CD4-positive, alpha-beta memory T cell (primary cell): ENCODE data around the gene TXNRD2. TPM values are rescaled to one million over a fixed set of nuclear protein-coding genes. Genes with fewer than 3 reads are reported as not detected.
"Not testable (repeated sequence)": the region's sequence is repeated elsewhere in the genome, so short reads cannot be mapped to it uniquely, and the experiment has no call there.

ENCODE experiments used
- CTCF ChIA-PET: fragments of 350-600 bp; sonication (Branson Sonifier 250); formaldehyde crosslinking; loops from one replicate; lab custom pipeline; 2021; ENCODE audit warnings: inconsistent platforms; ENCODE audit not compliant: partially characterized antibody; lab: Charles Lee
- POLR2A ChIA-PET: fragments of 350-600 bp; sonication (Branson Sonifier 250); formaldehyde crosslinking; loops from one replicate; lab custom pipeline; 2021; ENCODE audit not compliant: partially characterized antibody; lab: Charles Lee
- DNase-seq, 5 donors: peaks; one replicate each; pipeline versions ENCODE4 v3.0.0 to v3.0.0-alpha.2; 2020 to 2022; ENCODE audit warnings: mixed read lengths in 1 of 5
- H3K27ac ChIP-seq: one replicate; pipeline ENCODE4 v1.7.0; 2013; ENCODE audit warnings: low read depth, low read length
- H3K27me3 ChIP-seq: 2 replicates; pipeline ENCODE4 v1.7.0; 2013; ENCODE audit warnings: mild to moderate bottlenecking, low read length, moderate library complexity; ENCODE audit not compliant: insufficient read depth
- H3K36me3 ChIP-seq: 2 replicates; pipeline ENCODE4 v1.7.0; 2013; ENCODE audit warnings: mild to moderate bottlenecking, low read length, moderate library complexity; ENCODE audit not compliant: insufficient read depth
- H3K4me1 ChIP-seq: 2 replicates; pipeline ENCODE4 v1.7.0; 2013; ENCODE audit warnings: mild to moderate bottlenecking, low read length, moderate library complexity; ENCODE audit not compliant: insufficient read depth
- H3K4me3 ChIP-seq, 2 donors: one replicate each; pipeline ENCODE4 v1.7.0; 2013; ENCODE audit warnings: low read length in 2 of 2, mild to moderate bottlenecking in 1 of 2
- H3K9me3 ChIP-seq, 2 donors: one replicate each; pipeline ENCODE4 v1.7.0; 2013; ENCODE audit warnings: low read length in 2 of 2, control low read depth in 1 of 2; ENCODE audit not compliant: control insufficient read depth in 1 of 2
- H3K27ac Mint-ChIP-seq, 7 donors: one replicate each; pipeline ENCODE4 v1.8.0; 2020 to 2021; ENCODE audit warnings: mixed read lengths in 7 of 7, mild to moderate bottlenecking in 6 of 7, inconsistent platforms in 3 of 7, moderate library complexity in 3 of 7
- H3K27me3 Mint-ChIP-seq, 2 donors: one replicate each; pipeline ENCODE4 v1.8.0; 2020 to 2021; ENCODE audit warnings: mixed read lengths in 2 of 2
- H3K36me3 Mint-ChIP-seq, 2 donors: one replicate each; pipeline ENCODE4 v1.8.0; 2020 to 2021; ENCODE audit warnings: mixed read lengths in 2 of 2, inconsistent platforms in 1 of 2, mild to moderate bottlenecking in 1 of 2
- H3K4me1 Mint-ChIP-seq, 4 donors: one replicate each; pipeline ENCODE4 v1.8.0; 2020 to 2021; ENCODE audit warnings: mixed read lengths in 4 of 4, mild to moderate bottlenecking in 1 of 4
- H3K4me3 Mint-ChIP-seq, 8 donors: one replicate each; pipeline ENCODE4 v1.8.0; 2020 to 2021; ENCODE audit warnings: mixed read lengths in 8 of 8, mild to moderate bottlenecking in 7 of 8, moderate library complexity in 6 of 8, inconsistent platforms in 3 of 8
- H3K9me3 Mint-ChIP-seq, 8 donors: one replicate each; pipeline ENCODE4 v1.8.0; 2020 to 2021; ENCODE audit warnings: mixed read lengths in 8 of 8, mild to moderate bottlenecking in 5 of 8, inconsistent platforms in 3 of 8, moderate library complexity in 1 of 8
- intact Hi-C: fragments of 100-400 bp; cut with micrococcal nuclease; formaldehyde crosslinking; loops from one replicate; pipeline ENCODE4 v1.15.1; 2023
- polyA plus RNA-seq, 2 donors: library from polyadenylated mRNA; unstranded; fragments of 300-500 nt; fragmentation: Illumina TruSeq; gene quantifications; one replicate each; pipeline ENCODE4 v1.2.3, GENCODE V29; 2021
- total RNA-seq, 2 experiments: library from RNA; stranded (reverse); gene quantifications; one replicate each; pipeline ENCODE4 v1.2.3, GENCODE V29; 2021

Gene TXNRD2
- total and polyA plus RNA-seq, 4 experiments from 2014 or later = 8.5 to 35.9 (median 22.7) TPM

DNA sequence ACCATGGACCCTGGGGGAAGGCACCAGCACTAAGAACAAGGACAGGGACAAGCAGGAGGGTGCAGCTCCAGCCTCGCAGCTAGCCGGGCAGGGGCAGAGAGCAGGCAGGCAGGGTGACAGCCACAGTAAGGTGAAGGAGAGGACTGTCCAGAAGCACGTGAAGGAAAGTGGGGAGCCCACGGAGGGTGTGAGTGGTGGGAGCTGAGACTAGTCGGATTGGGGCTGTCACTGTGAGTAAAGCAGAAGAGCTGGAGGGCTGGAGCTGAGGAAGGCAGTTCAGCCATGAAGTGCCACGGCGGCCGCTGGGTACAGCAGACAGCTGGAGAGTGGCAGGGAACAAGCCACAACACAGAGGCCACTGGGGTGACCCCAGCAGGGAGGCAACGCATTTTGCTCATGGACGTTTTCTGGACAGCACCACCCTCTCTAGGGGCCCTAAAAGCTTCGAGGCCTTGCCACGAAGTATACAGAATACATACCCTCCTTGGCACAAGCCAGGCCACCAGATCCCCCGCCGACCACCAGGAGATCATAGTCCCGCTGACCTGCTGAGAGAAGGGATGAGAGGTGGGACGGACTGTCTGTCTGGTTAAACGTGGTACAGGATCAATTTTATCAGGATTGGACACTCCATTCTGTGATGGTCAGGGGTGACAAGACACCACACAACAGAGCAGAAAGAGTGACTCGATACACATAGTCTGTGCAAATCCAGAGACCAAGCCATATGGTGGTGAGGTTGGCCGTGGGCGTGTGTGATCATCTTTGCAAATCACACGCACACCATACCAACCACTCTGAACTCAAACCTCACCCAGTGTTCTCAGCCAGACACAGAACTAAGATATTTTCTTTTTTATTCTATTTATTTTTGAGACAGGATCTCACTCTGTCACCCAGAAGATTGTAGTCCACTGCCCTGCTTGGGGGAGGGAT, 10.8 kb downstream of the TXNRD2 start:
- no peak for DNase-seq
- peaks cover 0 to 8% (median 6%) of the 10 kb centered on the region in 8 donors for H3K9me3 Mint-ChIP-seq
- H3K27me3 ChIP-seq = no peaks in the 10 kb centered on the region
- peak overlapping the region in 2 of 7 donors; percentile 46 to 57 for H3K27ac Mint-ChIP-seq
- H3K4me3 ChIP-seq = no peak overlapping the region
- peaks cover 2 to 6% (median 5%) of the 10 kb centered on the region in 4 donors for H3K4me1 Mint-ChIP-seq
- H3K36me3 Mint-ChIP-seq = peaks cover 7 to 11% of the 10 kb centered on the region in 2 donors
- intact Hi-C loops = no loop called here
- CTCF ChIA-PET = no interaction called here
- H3K9me3 ChIP-seq = no peaks in the 10 kb centered on the region
- no peaks in the 10 kb centered on the region for H3K36me3 ChIP-seq
- POLR2A ChIA-PET = no interaction called here
- no peak overlapping the region for H3K4me3 Mint-ChIP-seq
- no peak overlapping the region for H3K27ac ChIP-seq
- H3K27me3 Mint-ChIP-seq = no peaks in the 10 kb centered on the region
- H3K4me1 ChIP-seq = no peaks in the 10 kb centered on the region

DNA sequence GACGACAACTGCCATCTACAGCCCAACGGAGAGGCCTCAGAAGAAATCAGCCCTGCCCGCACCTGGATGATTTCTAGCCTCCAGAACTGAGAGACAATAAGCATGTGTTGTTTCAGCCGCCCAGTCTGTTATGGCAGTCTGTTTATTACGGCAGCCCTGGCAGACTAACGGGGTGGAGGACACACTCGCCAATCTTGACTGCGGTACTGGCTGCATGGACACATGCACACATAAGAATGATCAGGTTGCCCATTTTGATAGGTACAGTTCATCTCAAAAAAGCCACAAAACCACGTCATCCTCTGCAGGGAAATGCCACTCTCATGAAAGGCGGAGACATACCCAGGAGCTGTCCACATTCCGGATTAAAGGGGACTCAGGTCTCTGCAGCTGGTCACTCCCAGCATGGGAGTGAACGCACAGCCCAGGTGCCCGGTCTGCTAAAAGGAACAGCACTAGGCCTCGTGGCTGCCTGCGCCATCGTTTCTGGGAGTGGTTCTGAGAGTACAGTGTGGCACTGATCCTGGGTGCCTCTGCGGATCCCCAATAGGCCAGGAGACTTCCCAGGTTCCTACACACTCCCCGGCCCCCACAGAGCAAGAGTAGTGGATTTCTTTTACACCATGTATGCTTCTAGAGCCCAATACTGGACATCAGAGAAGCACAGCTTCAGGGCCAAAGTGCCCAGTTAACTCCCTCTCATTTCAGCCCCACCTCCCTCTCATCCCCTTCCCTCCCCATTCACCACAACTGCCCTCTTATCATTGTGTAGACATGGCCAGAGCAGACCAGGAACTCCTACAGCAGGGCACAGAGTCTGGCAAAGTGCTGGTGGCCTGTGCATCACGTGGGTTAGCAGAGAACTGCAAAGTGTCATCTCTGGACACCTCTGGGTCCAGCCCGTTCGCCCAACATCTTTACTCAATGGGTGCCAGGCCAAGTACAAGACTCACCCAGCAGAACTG, 11.8 kb downstream of the TXNRD2 start:
- no peak overlapping the region for H3K4me3 ChIP-seq
- no peak overlapping the region for H3K27ac ChIP-seq
- CTCF ChIA-PET = interaction anchor here (1.1 kb wide), 1 partner anchor 109 kb away, joined by 3 read pairs; no protein-coding TSS in a partner anchor
- peaks cover 0 to 5% of the 10 kb centered on the region in 2 donors for H3K36me3 Mint-ChIP-seq
- H3K4me1 ChIP-seq = no peaks in the 10 kb centered on the region
- no peaks in the 10 kb centered on the region for H3K9me3 ChIP-seq
- POLR2A ChIA-PET = no interaction called here
- intact Hi-C loops = no loop called here
- peaks cover 2 to 6% (median 5%) of the 10 kb centered on the region in 4 donors for H3K4me1 Mint-ChIP-seq
- no peaks in the 10 kb centered on the region for H3K27me3 ChIP-seq
- H3K27ac Mint-ChIP-seq = peak overlapping the region in 2 of 7 donors; percentile 7 to 57
- no peak overlapping the region for H3K4me3 Mint-ChIP-seq
- peaks cover 0 to 2% (median 0%) of the 10 kb centered on the region in 8 donors for H3K9me3 Mint-ChIP-seq
- no peaks in the 10 kb centered on the region for H3K27me3 Mint-ChIP-seq
- DNase-seq = no peak
- H3K36me3 ChIP-seq = no peaks in the 10 kb centered on the region

DNA sequence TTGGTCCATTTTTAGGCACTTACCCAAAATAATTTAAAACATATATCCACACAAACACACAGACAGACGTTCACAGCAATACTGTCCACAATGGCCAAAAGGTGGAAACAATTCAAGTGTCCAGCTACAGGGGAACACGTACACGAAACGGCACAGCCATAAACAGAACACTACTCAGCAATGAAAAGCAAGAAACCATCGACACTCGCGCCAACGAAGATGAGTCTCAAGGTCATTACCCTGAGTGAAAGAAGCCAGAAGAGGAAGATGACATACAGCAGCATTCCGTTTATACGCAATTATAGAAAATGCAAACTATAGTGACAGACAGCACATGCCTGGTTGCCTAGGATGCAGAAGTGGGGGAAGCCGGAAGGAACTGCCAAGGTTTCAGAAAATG, 13.4 kb downstream of the TXNRD2 start:
- POLR2A ChIA-PET = no interaction called here
- H3K4me3 Mint-ChIP-seq = no peak overlapping the region
- intact Hi-C loops = no loop called here
- no peak overlapping the region for H3K4me3 ChIP-seq
- no peaks in the 10 kb centered on the region for H3K36me3 ChIP-seq
- peaks cover 0 to 2% (median 0%) of the 10 kb centered on the region in 8 donors for H3K9me3 Mint-ChIP-seq
- H3K27ac ChIP-seq = no peak overlapping the region
- no peaks in the 10 kb centered on the region for H3K9me3 ChIP-seq
- no peaks in the 10 kb centered on the region for H3K27me3 Mint-ChIP-seq
- H3K36me3 Mint-ChIP-seq = peaks cover 5 to 6% of the 10 kb centered on the region in 2 donors
- H3K27me3 ChIP-seq = no peaks in the 10 kb centered on the region
- H3K4me1 Mint-ChIP-seq = peaks cover 2 to 8% (median 5%) of the 10 kb centered on the region in 4 donors
- no peaks in the 10 kb centered on the region for H3K4me1 ChIP-seq
- CTCF ChIA-PET = no interaction called here
- DNase-seq = no peak
- H3K27ac Mint-ChIP-seq = peak overlapping the region in 1 of 7 donors; percentile 49

DNA sequence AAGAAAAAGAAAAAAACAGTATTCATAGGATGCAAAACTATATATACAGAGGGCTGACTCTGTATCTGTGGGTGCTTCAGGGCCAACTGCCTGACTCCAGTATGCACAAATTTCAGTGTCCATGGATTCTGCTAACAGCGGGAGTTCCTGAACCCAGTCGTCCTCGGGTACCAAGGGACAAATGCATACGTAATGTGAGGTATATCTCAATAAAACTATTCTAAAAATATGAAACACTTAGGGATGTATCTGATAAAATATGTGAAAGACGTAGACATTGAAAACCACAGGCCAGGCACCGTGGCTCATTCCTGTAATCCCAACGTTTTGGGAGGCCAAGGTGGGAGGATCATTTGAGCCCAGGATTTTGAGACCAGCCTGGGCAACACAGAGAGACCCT, 13.9 kb downstream of the TXNRD2 start:
- CTCF ChIA-PET = interaction anchor here (0.7 kb wide), 1 partner anchor 100 kb away, joined by 3 read pairs; no protein-coding TSS in a partner anchor
- Mint-ChIP-seq H3K4me3 (no peak overlapping the region), H3K4me1 (peaks cover 2 to 8% (median 5%) of the 10 kb centered on the region in 4 donors), H3K27me3 (no peaks in the 10 kb centered on the region), H3K27ac (no peak overlapping the region), H3K9me3 (peaks cover 0 to 2% (median 0%) of the 10 kb centered on the region in 8 donors), H3K36me3 (peaks cover 5 to 6% of the 10 kb centered on the region in 2 donors)
- Histone ChIP-seq H3K27ac (no peak overlapping the region), H3K27me3 (no peaks in the 10 kb centered on the region), H3K4me1 (no peaks in the 10 kb centered on the region), H3K9me3 (no peaks in the 10 kb centered on the region), H3K36me3 (no peaks in the 10 kb centered on the region), H3K4me3 (no peak overlapping the region)
- POLR2A ChIA-PET = no interaction called here
- no peak for DNase-seq
- intact Hi-C loops = no loop called here

DNA sequence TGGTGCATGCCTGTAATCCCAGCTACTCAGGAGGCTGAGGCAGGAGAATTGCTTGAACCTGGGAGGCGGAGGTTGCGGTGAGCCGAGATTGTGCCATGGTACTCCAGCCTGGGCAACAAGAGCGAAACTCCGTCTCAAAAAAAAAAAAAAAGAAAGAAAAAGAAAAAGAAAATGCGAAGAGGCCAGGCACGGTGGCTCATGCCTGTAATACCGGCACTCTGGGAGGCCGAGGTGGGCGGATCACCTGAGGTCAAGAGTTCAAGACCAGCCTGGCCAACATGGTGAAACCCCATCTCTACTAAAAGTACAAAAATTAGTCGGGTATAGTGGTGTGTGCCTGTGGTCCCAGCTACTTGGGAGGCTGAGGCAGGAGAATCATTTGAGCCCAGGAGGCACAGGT, 15.6 kb downstream of the TXNRD2 start:
- CTCF ChIA-PET, H3K27me3 Mint-ChIP-seq, H3K27ac Mint-ChIP-seq, DNase-seq, H3K9me3 Mint-ChIP-seq, H3K27ac ChIP-seq, H3K36me3 Mint-ChIP-seq, intact Hi-C loops, H3K36me3 ChIP-seq, H3K4me1 ChIP-seq, H3K4me1 Mint-ChIP-seq, H3K27me3 ChIP-seq, H3K4me3 ChIP-seq, H3K9me3 ChIP-seq, POLR2A ChIA-PET, H3K4me3 Mint-ChIP-seq: not testable (repeated sequence)

GRCh38 chr22:19923914-19924513, 17.6 kb downstream of the TXNRD2 start:
- Mint-ChIP-seq H3K36me3 (peaks cover 6% of the 10 kb centered on the region in 2 donors), H3K9me3 (no peaks in the 10 kb centered on the region), H3K27ac (no peak overlapping the region), H3K4me1 (peaks cover 0 to 4% (median 0%) of the 10 kb centered on the region in 4 donors), H3K4me3 (no peak overlapping the region), H3K27me3 (no peaks in the 10 kb centered on the region)
- CTCF ChIA-PET = interaction anchor here (0.6 kb wide), 1 partner anchor 172 kb away, joined by 4 read pairs; no protein-coding TSS in a partner anchor
- no peaks in the 10 kb centered on the region for H3K9me3 ChIP-seq
- H3K36me3 ChIP-seq = peaks cover 3% of the 10 kb centered on the region
- H3K27me3 ChIP-seq = no peaks in the 10 kb centered on the region
- intact Hi-C loops = no loop called here
- no peaks in the 10 kb centered on the region for H3K4me1 ChIP-seq
- no peak for DNase-seq
- POLR2A ChIA-PET = interaction anchor here (0.6 kb wide), 1 partner anchor 619 kb away, joined by 3 read pairs; no protein-coding TSS in a partner anchor
- H3K4me3 ChIP-seq = no peak overlapping the region
- H3K27ac ChIP-seq = no peak overlapping the region
